Endodermal cell (in vitro differentiated cells): ENCODE results near the gene IMP4. TPM values are rescaled to one million over a fixed set of nuclear protein-coding genes. Genes with fewer than 3 reads are reported as not detected.

Source experiments
- total RNA-seq, 2 donors: library from RNA; stranded (reverse); fragmentation: NEBNext Ultra II Directional in 1 of 2; extraction: Animal tissue kit (Norgen Biotek cat#: 25700) in 1 of 2; gene quantifications; 2 replicates in 1 of 2; 3 replicates in 1 of 2; pipeline ENCODE4 v1.2.1, GENCODE V29; 2021

The IMP4 gene
- total RNA-seq, 2 donors from 2014 or later = 47.1 to 55.1 TPM

Other genes starting within 250 kb of the IMP4 start
- 10 to 100 TPM in 1 of 2 donors, under 1 TPM in 1; 0.18 to 12.7 TPM for gene POTEF, start 213.7 kb upstream of the IMP4 start, total RNA-seq
- 10 to 100 TPM in 1 of 2 donors, 1 to 10 TPM in 1; 8.7 to 10.4 TPM for gene CCDC74B, start 197.8 kb upstream of the IMP4 start, total RNA-seq
- 10 to 100 TPM; 81.6 to 93.9 TPM for gene SMPD4, start 161.3 kb upstream of the IMP4 start, total RNA-seq
- gene MZT2B, start 160.6 kb upstream of the IMP4 start, total RNA-seq = 100 to 1,000 TPM; 161 to 224 TPM
- not detected for gene TUBA3E, start 144.5 kb upstream of the IMP4 start, total RNA-seq
- 10 to 100 TPM; 16.4 to 19.6 TPM for gene PTPN18, start 13.2 kb downstream of the IMP4 start, total RNA-seq
- 1 to 10 TPM in 1 of 2 donors, under 1 TPM in 1; 0.07 to 2.0 TPM for gene POTEI, start 166.4 kb downstream of the IMP4 start, total RNA-seq
- not detected for gene CFC1B, start 178.3 kb downstream of the IMP4 start, total RNA-seq